Smooth muscle cell (in vitro differentiated cells): ENCODE measurements around the gene MYO1C. TPM values are rescaled to one million over a fixed set of nuclear protein-coding genes. Genes with fewer than 3 reads are reported as not detected.

Source experiments
- DNase-seq: peaks from one replicate; lab custom pipeline; 2025; ENCODE audit not compliant: unreplicated experiment; lab: John Stamatoyannopoulos, UW
- H2AFZ ChIP-seq: fragments of 200-600 bp; sonication (generic); 2 replicates; pipeline ENCODE4 v1.6.0; 2016; ENCODE audit warnings: antibody characterized with exemption, low read depth, mild to moderate bottlenecking
- H3F3A ChIP-seq: fragments of 200-600 bp; sonication (generic); 2 replicates; pipeline ENCODE4 v1.6.0; 2017; ENCODE audit warnings: antibody characterized with exemption, low read depth
- H3K27ac ChIP-seq: fragments of 200-600 bp; sonication (generic); 2 replicates; pipeline ENCODE4 v1.5.1; 2016; ENCODE audit warnings: low read depth, mild to moderate bottlenecking
- H3K27me3 ChIP-seq: fragments of 200-600 bp; sonication (generic); 2 replicates; pipeline ENCODE4 v1.6.1; 2016; ENCODE audit warnings: low read depth, mild to moderate bottlenecking
- H3K36me3 ChIP-seq: fragments of 200-600 bp; sonication (generic); 2 replicates; pipeline ENCODE4 v1.5.1; 2016; ENCODE audit warnings: low read depth
- H3K4me1 ChIP-seq: fragments of 200-600 bp; sonication (generic); 2 replicates; pipeline ENCODE4 v1.5.1; 2016; ENCODE audit warnings: low read depth
- H3K4me2 ChIP-seq: fragments of 200-600 bp; sonication (generic); 2 replicates; pipeline ENCODE4 v1.6.0; 2016; ENCODE audit warnings: mild to moderate bottlenecking
- H3K4me3 ChIP-seq: fragments of 200-600 bp; sonication (generic); 2 replicates; pipeline ENCODE4 v1.5.1; 2016; ENCODE audit warnings: mild to moderate bottlenecking
- H3K79me2 ChIP-seq: fragments of 200-600 bp; sonication (generic); 2 replicates; pipeline ENCODE4 v1.6.0; 2016; ENCODE audit warnings: low read depth, mild to moderate bottlenecking
- H3K9ac ChIP-seq: fragments of 200-600 bp; sonication (generic); 2 replicates; pipeline ENCODE4 v1.6.0; 2016; ENCODE audit warnings: low read depth
- H3K9me3 ChIP-seq: fragments of 200-600 bp; sonication (generic); replicated peaks from 2 replicates; pipeline ENCODE4 v1.5.1; 2016; ENCODE audit warnings: low read depth
- H4K20me1 ChIP-seq: fragments of 200-600 bp; sonication (generic); 2 replicates; pipeline ENCODE4 v1.6.0; 2016; ENCODE audit warnings: low read depth
- WGBS: methylation state at CpG from one replicate; pipeline ENCODE4 v1.1.7; 2016; ENCODE audit warnings: low lambda C conversion rate; 5-methylcytosine and 5-hydroxymethylcytosine counted together
- polyA plus RNA-seq: library from polyadenylated mRNA; unstranded; fragments of >200 nt; fragmentation: Nextera tagmentation; extraction: Ambion mirVana; gene quantifications from 2 replicates; pipeline ENCODE4 v1.2.1, GENCODE V29; 2016
- total RNA-seq: library from RNA; depleted of rRNA; stranded (reverse); fragments of >200 nt; gene quantifications from 2 replicates; pipeline ENCODE4 v1.2.3, GENCODE V29; 2014
- TF ChIP-seq, protein P1 (sequence below): fragments of 200-600 bp; sonication (generic); IDR thresholded peaks from 2 replicates; pipeline ENCODE4 v1.5.1; 2017; ENCODE audit warnings: borderline replicate concordance, mild to moderate bottlenecking, antibody characterized with exemption; ENCODE audit not compliant: insufficient read depth, poor library complexity, severe bottlenecking

The MYO1C gene
- total and polyA plus RNA-seq, 2 experiments from 2014 or later = 80.4 to 81.5 TPM

GRCh38 chr17:1442187-1442586 is 50.3 kb downstream of the MYO1C start:
- Histone ChIP-seq H3K27ac (no peak overlapping the region), H3K4me1 (no peaks in the 10 kb centered on the region), H2AFZ (no peak overlapping the region), H3K79me2 (peaks cover 100% of the 10 kb centered on the region), H3K27me3 (no peaks in the 10 kb centered on the region), H3K4me2 (no peak overlapping the region), H3K9ac (no peak overlapping the region), H3K4me3 (no peak overlapping the region), H3K36me3 (no peaks in the 10 kb centered on the region), H3K9me3 (no peaks in the 10 kb centered on the region), H4K20me1 (peaks cover 99% of the 10 kb centered on the region), H3F3A (no peaks in the 10 kb centered on the region)
- DNase-seq = no peak
- TF ChIP-seq, protein P1, sequence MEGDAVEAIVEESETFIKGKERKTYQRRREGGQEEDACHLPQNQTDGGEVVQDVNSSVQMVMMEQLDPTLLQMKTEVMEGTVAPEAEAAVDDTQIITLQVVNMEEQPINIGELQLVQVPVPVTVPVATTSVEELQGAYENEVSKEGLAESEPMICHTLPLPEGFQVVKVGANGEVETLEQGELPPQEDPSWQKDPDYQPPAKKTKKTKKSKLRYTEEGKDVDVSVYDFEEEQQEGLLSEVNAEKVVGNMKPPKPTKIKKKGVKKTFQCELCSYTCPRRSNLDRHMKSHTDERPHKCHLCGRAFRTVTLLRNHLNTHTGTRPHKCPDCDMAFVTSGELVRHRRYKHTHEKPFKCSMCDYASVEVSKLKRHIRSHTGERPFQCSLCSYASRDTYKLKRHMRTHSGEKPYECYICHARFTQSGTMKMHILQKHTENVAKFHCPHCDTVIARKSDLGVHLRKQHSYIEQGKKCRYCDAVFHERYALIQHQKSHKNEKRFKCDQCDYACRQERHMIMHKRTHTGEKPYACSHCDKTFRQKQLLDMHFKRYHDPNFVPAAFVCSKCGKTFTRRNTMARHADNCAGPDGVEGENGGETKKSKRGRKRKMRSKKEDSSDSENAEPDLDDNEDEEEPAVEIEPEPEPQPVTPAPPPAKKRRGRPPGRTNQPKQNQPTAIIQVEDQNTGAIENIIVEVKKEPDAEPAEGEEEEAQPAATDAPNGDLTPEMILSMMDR = no peak
- WGBS = 96% methylated on average over 4 of the region's 4 CpGs

DNA sequence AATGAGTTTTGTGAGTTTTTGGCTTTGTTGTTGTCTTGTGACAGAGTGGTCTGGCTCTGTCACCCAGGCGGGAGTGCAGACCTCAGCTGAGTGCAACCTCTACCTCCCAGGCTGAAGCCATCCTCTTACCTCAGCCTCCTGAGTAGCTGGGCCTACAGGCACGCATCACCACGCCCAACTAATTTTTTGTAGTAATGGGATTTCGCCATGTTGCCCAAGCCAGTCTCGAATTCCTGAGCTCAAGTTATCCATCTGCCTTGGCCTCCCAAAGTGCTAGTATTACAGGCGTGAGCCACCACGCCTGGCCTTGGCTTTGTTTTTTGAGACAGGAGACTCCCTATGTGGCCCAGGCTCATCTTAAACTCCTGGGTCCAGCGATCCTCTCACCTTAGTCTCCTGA is 51.6 kb downstream of the MYO1C start:
- Histone ChIP-seq H3K36me3 (no peaks in the 10 kb centered on the region), H3K27ac (no peak overlapping the region), H4K20me1 (peaks cover 99% of the 10 kb centered on the region)

DNA sequence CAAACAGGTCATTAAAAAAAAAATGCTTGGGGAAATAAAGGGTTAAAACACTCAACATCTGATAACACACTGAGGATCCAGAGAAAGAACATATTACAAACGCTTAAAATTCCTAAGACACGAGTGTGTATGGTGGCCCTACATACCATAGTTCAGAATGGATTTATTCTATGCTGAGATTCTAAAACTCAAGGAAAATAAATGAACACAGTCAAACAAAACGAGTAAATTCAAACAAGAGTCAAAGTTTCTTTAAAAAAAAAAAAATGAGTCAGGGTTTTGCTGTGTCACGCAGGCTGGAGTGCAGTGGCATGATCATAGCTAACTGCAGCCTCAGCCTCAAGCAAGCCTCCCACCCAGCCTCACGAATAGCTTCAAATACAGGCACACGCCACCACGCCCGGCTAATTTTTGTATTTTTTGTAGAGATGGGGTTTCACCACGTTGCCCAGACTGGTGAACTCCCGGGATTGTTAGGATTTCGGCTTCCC is 53.8 kb downstream of the MYO1C start:
- no peaks in the 10 kb centered on the region for H3K27me3 ChIP-seq
- H3K9ac ChIP-seq = no peak overlapping the region
- no peaks in the 10 kb centered on the region for H3K4me1 ChIP-seq
- H3K4me3 ChIP-seq = no peak overlapping the region
- no peaks in the 10 kb centered on the region for H3K36me3 ChIP-seq
- 60% methylated on average over 11 of the region's 11 CpGs for WGBS
- no peak for DNase-seq
- TF ChIP-seq, protein P1 = no peak
- no peak overlapping the region for H2AFZ ChIP-seq
- peaks cover 12% of the 10 kb centered on the region for H3F3A ChIP-seq
- peaks cover 100% of the 10 kb centered on the region for H4K20me1 ChIP-seq
- no peaks in the 10 kb centered on the region for H3K9me3 ChIP-seq
- H3K79me2 ChIP-seq = peaks cover 100% of the 10 kb centered on the region
- peak overlapping the region; percentile 64 for H3K27ac ChIP-seq
- peak overlapping the region; percentile 28 for H3K4me2 ChIP-seq

More for the DNA sequence above, 51.6 kb downstream of the MYO1C start:
- WGBS = 90% methylated on average over 8 of the region's 8 CpGs
- H3K4me3 ChIP-seq = no peak overlapping the region
- H2AFZ ChIP-seq = no peak overlapping the region
- no peak overlapping the region for H3K4me2 ChIP-seq
- DNase-seq = no peak
- H3F3A ChIP-seq = no peaks in the 10 kb centered on the region
- H3K79me2 ChIP-seq = peaks cover 100% of the 10 kb centered on the region
- no peaks in the 10 kb centered on the region for H3K4me1 ChIP-seq
- no peaks in the 10 kb centered on the region for H3K9me3 ChIP-seq
- H3K27me3 ChIP-seq = no peaks in the 10 kb centered on the region
- TF ChIP-seq, protein P1 = no peak
- no peak overlapping the region for H3K9ac ChIP-seq

- H3K27ac ChIP-seq = no peak overlapping the region
- TF ChIP-seq, protein P1 = no peak
These were observed 57.2 kb downstream of the MYO1C start for GRCh38 chr17:1435326-1435725.

More at GRCh38 chr17:1435326-1435725, 57.2 kb downstream of the MYO1C start:
- no peaks in the 10 kb centered on the region for H3K36me3 ChIP-seq
- peaks cover 12% of the 10 kb centered on the region for H3F3A ChIP-seq
- H3K4me2 ChIP-seq = no peak overlapping the region
- no peak for DNase-seq
- no peaks in the 10 kb centered on the region for H3K4me1 ChIP-seq
- H3K27me3 ChIP-seq = no peaks in the 10 kb centered on the region
- peaks cover 99% of the 10 kb centered on the region for H4K20me1 ChIP-seq
- H3K79me2 ChIP-seq = peaks cover 95% of the 10 kb centered on the region
- H2AFZ ChIP-seq = no peak overlapping the region
- no peak overlapping the region for H3K4me3 ChIP-seq
- no peak overlapping the region for H3K9ac ChIP-seq
- 93% methylated on average over 3 of the region's 3 CpGs for WGBS
- no peaks in the 10 kb centered on the region for H3K9me3 ChIP-seq
